Measurements from ENCODE around the gene SEC24A.

DNA sequence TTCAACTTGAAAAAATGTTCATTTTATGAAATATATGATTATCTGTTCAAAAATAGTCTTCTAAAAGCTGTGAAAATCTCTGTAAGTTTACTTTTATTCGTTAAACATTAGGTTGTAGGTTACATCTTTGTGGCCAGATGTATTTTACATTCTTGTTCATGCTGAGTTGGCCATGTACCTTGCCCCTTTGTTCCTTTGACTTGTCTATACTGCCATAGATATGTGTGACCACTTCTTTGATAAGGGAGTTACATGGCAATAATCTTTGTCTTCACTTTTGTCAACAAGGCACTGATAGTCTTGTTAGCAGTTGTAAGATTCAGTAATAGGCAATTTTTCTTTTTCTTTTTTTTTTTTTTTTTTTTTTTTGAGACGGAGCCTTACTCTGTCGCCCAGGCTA is 15.9 kb downstream of the SEC24A start:
- TF ChIP-seq, protein P1, sequence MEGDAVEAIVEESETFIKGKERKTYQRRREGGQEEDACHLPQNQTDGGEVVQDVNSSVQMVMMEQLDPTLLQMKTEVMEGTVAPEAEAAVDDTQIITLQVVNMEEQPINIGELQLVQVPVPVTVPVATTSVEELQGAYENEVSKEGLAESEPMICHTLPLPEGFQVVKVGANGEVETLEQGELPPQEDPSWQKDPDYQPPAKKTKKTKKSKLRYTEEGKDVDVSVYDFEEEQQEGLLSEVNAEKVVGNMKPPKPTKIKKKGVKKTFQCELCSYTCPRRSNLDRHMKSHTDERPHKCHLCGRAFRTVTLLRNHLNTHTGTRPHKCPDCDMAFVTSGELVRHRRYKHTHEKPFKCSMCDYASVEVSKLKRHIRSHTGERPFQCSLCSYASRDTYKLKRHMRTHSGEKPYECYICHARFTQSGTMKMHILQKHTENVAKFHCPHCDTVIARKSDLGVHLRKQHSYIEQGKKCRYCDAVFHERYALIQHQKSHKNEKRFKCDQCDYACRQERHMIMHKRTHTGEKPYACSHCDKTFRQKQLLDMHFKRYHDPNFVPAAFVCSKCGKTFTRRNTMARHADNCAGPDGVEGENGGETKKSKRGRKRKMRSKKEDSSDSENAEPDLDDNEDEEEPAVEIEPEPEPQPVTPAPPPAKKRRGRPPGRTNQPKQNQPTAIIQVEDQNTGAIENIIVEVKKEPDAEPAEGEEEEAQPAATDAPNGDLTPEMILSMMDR (IDR thresholded peaks at IDR 0.05): no peak
- no peak for TF ChIP-seq POLR2A (IDR thresholded peaks at IDR 0.05)

All from esophagus squamous epithelium (tissue), 4 donors.